ENCODE measurements around the gene PFKFB3. TPM values are rescaled to one million over a fixed set of nuclear protein-coding genes. Genes with fewer than 3 reads are reported as not detected.

The PFKFB3 gene
- total and polyA plus RNA-seq, 12 donors: 8.4 to 72.4 (median 29.5) TPM

DNA sequence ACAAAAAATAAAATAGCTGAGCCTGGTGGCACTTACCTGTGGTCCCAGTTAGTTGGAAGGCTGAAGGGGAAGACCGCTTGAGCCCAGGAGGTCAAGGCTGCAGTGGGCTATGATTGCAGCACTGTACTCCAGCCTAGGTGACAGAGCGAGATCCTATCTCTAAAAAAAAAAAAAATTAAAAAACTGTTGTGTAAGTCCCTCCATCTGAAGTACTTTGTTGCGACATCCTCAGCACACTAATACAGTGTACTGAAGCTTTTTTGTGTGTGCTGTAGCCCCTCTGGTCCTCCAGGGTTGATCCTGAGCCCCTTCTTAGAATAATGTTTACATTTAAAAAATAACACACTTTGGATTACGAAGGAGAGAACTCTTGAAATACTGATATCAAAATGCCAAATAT lies 71.3 kb downstream of the PFKFB3 start:
- H3K27me3 ChIP-seq: no peaks in the 10 kb centered on the region
- no peaks in the 10 kb centered on the region for H3K9me3 ChIP-seq (replicated peaks in 1 of 3)
- H3K4me3 ChIP-seq: no peak overlapping the region
- H3K27ac ChIP-seq: peak overlapping the region in 1 of 5 donors; percentile 85
- intact Hi-C loops (cut with DNase I): no loop called here
- H3K36me3 ChIP-seq (replicated peaks in 1 of 2): no peaks in the 10 kb centered on the region
- TF ChIP-seq POLR2A (IDR thresholded peaks at IDR 0.05): no peak
- TF ChIP-seq, protein P1, sequence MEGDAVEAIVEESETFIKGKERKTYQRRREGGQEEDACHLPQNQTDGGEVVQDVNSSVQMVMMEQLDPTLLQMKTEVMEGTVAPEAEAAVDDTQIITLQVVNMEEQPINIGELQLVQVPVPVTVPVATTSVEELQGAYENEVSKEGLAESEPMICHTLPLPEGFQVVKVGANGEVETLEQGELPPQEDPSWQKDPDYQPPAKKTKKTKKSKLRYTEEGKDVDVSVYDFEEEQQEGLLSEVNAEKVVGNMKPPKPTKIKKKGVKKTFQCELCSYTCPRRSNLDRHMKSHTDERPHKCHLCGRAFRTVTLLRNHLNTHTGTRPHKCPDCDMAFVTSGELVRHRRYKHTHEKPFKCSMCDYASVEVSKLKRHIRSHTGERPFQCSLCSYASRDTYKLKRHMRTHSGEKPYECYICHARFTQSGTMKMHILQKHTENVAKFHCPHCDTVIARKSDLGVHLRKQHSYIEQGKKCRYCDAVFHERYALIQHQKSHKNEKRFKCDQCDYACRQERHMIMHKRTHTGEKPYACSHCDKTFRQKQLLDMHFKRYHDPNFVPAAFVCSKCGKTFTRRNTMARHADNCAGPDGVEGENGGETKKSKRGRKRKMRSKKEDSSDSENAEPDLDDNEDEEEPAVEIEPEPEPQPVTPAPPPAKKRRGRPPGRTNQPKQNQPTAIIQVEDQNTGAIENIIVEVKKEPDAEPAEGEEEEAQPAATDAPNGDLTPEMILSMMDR (IDR thresholded peaks at IDR 0.05): no peak
- WGBS, 4 donors: 88 to 92% (median 88%) methylated on average over 4 of the region's 4 CpGs
- peaks cover 0 to 8% of the 10 kb centered on the region in 2 donors for H3K4me1 ChIP-seq (replicated peaks in 1 of 2)
- no peak for DNase-seq

DNA sequence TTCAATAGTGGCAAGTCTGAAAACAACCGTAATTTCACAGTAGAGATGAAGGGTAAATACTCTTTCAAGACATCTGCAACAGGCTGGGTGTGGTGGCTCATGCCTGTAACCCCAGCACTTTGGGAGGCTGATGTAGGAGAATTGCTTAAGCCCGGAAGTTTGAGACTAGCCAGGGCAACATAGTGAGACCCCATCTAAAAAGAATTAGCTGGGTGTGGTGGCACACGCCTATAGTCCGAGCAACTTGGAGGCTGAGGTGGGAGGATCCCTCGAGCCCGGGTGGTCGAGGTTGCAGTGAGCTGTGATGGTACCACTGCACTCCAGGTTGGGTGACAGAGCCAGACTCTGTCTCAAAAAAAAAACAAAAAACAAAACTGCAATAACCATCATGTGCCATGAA lies 71.8 kb downstream of the PFKFB3 start:
- peaks cover 0 to 8% of the 10 kb centered on the region in 2 donors for H3K4me1 ChIP-seq (replicated peaks in 1 of 2)
- peak overlapping the region in 2 of 5 donors; percentile 74 to 85 for H3K27ac ChIP-seq
- no peaks in the 10 kb centered on the region for H3K36me3 ChIP-seq (replicated peaks in 1 of 2)
- no peak overlapping the region for H3K4me3 ChIP-seq
- H3K27me3 ChIP-seq: no peaks in the 10 kb centered on the region
- no peaks in the 10 kb centered on the region for H3K9me3 ChIP-seq (replicated peaks in 1 of 3)
- DNase-seq: no peak
- no peak for TF ChIP-seq POLR2A (IDR thresholded peaks at IDR 0.05)
- TF ChIP-seq, protein P1 (IDR thresholded peaks at IDR 0.05): no peak
- 88 to 98% (median 91%) methylated on average over 7 of the region's 7 CpGs for WGBS, 4 donors
- intact Hi-C loops (cut with DNase I): no loop called here

DNA sequence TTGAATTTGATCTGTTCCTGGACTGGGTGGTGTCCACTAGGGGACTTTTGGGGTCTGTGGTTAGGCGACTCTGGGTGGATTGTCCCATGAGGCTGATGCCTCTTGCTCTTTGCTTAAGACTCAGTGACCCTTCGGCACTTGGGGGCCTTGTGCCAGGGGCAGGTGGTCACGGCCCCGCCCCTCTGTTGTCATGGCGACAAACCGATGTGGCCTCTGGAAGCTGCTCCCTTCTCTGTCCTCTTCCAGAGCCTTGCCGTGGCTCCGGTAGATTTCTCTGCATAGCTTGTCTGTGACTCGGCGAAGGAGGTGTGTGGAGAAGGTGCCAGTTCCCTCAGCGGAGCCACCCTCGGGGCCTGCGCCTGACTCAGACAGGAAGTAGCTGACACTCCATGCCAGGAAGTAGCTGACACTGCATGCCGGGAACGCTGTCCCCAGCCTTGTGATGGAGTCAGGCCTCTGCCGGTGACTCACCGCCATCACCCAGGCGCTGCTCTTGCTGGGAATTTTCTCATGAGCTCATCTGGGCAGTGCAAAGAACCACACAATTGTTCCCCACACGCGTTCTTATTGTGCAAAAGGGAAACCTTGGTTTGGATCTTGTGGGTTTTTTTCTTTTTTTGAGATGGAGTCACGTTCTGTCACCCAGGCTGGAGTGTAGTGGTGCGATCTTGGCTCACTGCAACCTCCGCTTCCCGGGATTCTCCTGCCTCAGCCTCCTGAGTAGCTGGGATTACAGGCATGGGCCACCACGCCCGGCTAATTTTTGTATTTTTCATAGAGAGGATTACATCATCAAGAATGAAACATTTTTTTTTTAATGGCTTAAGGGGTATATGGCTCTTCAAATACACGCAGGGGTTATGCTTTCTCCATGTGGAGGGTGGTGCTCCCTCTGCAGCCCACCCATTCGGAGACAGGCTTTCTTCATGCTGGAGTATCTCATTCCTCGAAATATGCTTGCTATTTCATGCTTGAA lies 72.6 kb downstream of the PFKFB3 start:
- no peaks in the 10 kb centered on the region for H3K9me3 ChIP-seq (replicated peaks in 1 of 3)
- WGBS, 4 donors: 60 to 67% (median 64%) methylated on average over 17 to 29 of the region's 29 CpGs
- intact Hi-C loops (cut with DNase I): no loop called here
- TF ChIP-seq, protein P1 (IDR thresholded peaks at IDR 0.05): no peak
- TF ChIP-seq POLR2A (IDR thresholded peaks at IDR 0.05): peak in 1 of 2 donors; percentile 11
- H3K36me3 ChIP-seq (replicated peaks in 1 of 2): no peaks in the 10 kb centered on the region
- peak overlapping the region in 3 of 5 donors; percentile 12 to 85 (median 74) for H3K27ac ChIP-seq
- no peaks in the 10 kb centered on the region for H3K27me3 ChIP-seq
- H3K4me1 ChIP-seq (replicated peaks in 1 of 2): peaks cover 0 to 8% of the 10 kb centered on the region in 2 donors
- H3K4me3 ChIP-seq: no peak overlapping the region
- DNase-seq: peak; percentile 70 to 94 (median 91)

DNA sequence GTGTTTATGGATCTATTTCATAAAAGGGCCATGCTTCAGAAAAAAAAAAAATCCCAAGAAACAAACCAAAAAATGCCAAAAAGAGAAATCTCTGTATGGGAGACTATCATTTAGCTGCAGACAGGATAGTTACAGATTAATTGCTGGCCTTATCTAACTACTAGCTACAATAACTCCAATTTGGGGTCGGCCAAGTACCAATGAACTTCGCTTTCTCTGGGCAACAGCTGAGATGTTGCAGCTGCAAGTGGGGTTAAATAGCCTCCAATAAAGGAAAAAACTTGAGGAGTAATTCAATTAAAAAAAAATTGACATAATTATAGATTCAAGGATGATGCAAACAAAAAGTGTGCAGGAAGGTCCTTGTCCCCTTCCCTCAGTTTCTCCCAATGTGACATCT lies 73.6 kb downstream of the PFKFB3 start:
- H3K4me1 ChIP-seq (replicated peaks in 1 of 2): peaks cover 0 to 8% of the 10 kb centered on the region in 2 donors
- intact Hi-C loops (cut with DNase I): no loop called here
- H3K27ac ChIP-seq: peak overlapping the region in 1 of 5 donors; percentile 74
- no peaks in the 10 kb centered on the region for H3K9me3 ChIP-seq (replicated peaks in 1 of 3)
- WGBS, 4 donors: 68 to 87% (median 80%) methylated on average over 2 of the region's 2 CpGs
- no peaks in the 10 kb centered on the region for H3K27me3 ChIP-seq
- no peak overlapping the region for H3K4me3 ChIP-seq
- no peaks in the 10 kb centered on the region for H3K36me3 ChIP-seq (replicated peaks in 1 of 2)
- DNase-seq: no peak
- TF ChIP-seq, protein P1 (IDR thresholded peaks at IDR 0.05): no peak
- no peak for TF ChIP-seq POLR2A (IDR thresholded peaks at IDR 0.05)

Measured in adrenal gland (tissue), 12 donors.